B cell (primary cell): ENCODE results near the gene DOCK6. TPM values are rescaled to one million over a fixed set of nuclear protein-coding genes. Genes with fewer than 3 reads are reported as not detected.

Experiments
- ATAC-seq: fragments of 200-7000 bp; cut with Tn5 transposase; one replicate; pipeline ENCODE4 v1.10.0; 2021; ENCODE audit warnings: low read depth, mild to moderate bottlenecking, moderate number of reproducible peaks, moderate library complexity
- CTCF ChIA-PET: fragments of 350-600 bp; sonication (Branson Sonifier 250); formaldehyde crosslinking; loops from one replicate; lab custom pipeline; 2021; ENCODE audit warnings: antibody characterized with exemption, inconsistent platforms; lab: Charles Lee
- POLR2A ChIA-PET: fragments of 350-600 bp; sonication (Branson Sonifier 250); formaldehyde crosslinking; loops from one replicate; lab custom pipeline; 2021; ENCODE audit warnings: antibody characterized with exemption; lab: Charles Lee
- DNase-seq: peaks from one replicate; pipeline ENCODE4 v3.0.0; 2013
- H2AFZ ChIP-seq: 2 replicates; pipeline ENCODE4 v1.6.1; 2012; ENCODE audit warnings: mild to moderate bottlenecking, low read depth, low read length; ENCODE audit not compliant: insufficient read depth, poor library complexity, severe bottlenecking
- H3K27ac ChIP-seq, 2 donors: 1 replicate in 1 of 2; 2 replicates in 1 of 2; pipeline ENCODE4 v1.5.1; 2012 to 2013; ENCODE audit warnings: low read length in 2 of 2, mild to moderate bottlenecking in 2 of 2, moderate library complexity in 1 of 2
- H3K27me3 ChIP-seq, 4 experiments: fragments of 200-600 bp in 1 of 4; sonication (generic) in 1 of 4; replicated peaks in 1 of 4; 1 replicate in 2 of 4; 2 replicates in 2 of 4; pipeline versions ENCODE4 v1.6.1 to v1.7.0; 2013 to 2016; ENCODE audit warnings: low read length in 3 of 4, mild to moderate bottlenecking in 2 of 4, mixed read lengths in 1 of 4, moderate library complexity in 1 of 4; ENCODE audit not compliant: insufficient read depth in 4 of 4, control insufficient read depth in 3 of 4; ENCODE audit errors: control extremely low read depth in 1 of 4
- H3K36me3 ChIP-seq, 2 experiments: replicated peaks in 1 of 2; 1 replicate in 1 of 2; 2 replicates in 1 of 2; pipeline versions ENCODE4 v1.6.1 to v1.7.1; 2013; ENCODE audit warnings: low read length in 1 of 2; ENCODE audit not compliant: insufficient read depth in 2 of 2, control insufficient read depth in 1 of 2; ENCODE audit errors: control extremely low read depth in 1 of 2, extremely low read depth in 1 of 2
- H3K4me1 ChIP-seq, 2 donors: fragments of 200-600 bp in 1 of 2; sonication (generic) in 1 of 2; 1 replicate in 1 of 2; 2 replicates in 1 of 2; pipeline versions ENCODE4 v1.5.1 to v1.6.1; 2013 to 2017; ENCODE audit warnings: low read length in 2 of 2; ENCODE audit not compliant: control insufficient read depth in 2 of 2, insufficient read depth in 2 of 2
- H3K4me2 ChIP-seq: replicated peaks from 2 replicates; pipeline ENCODE3; 2012; ENCODE audit warnings: mild to moderate bottlenecking, low read depth, low read length; ENCODE audit not compliant: poor library complexity, severe bottlenecking
- H3K4me3 ChIP-seq, 5 experiments: fragments of 200-600 bp in 1 of 5; sonication (generic) in 1 of 5; 1 replicate in 3 of 5; 2 replicates in 2 of 5; pipeline versions ENCODE4 v1.5.1 to v1.7.0; 2011 to 2016; ENCODE audit warnings: low read length in 4 of 5, mild to moderate bottlenecking in 4 of 5, low read depth in 2 of 5, control low read depth in 1 of 5, moderate library complexity in 1 of 5; ENCODE audit not compliant: insufficient read depth in 1 of 5; ENCODE audit errors: control extremely low read depth in 1 of 5, extremely low read depth in 1 of 5
- H3K79me2 ChIP-seq: fragments of 200-600 bp; sonication (generic); one replicate; pipeline ENCODE4 v1.6.0; 2016; ENCODE audit warnings: low read length; ENCODE audit not compliant: control insufficient read depth, insufficient read depth
- H3K9ac ChIP-seq: fragments of 200-600 bp; sonication (generic); 2 replicates; pipeline ENCODE4 v1.6.1; 2017; ENCODE audit warnings: mild to moderate bottlenecking, low read length, moderate library complexity
- H3K9me3 ChIP-seq, 3 donors: one replicate each; pipeline versions ENCODE4 v1.6.1 to v1.7.1; 2013; ENCODE audit warnings: low read length in 2 of 3; ENCODE audit not compliant: control insufficient read depth in 2 of 3, insufficient read depth in 1 of 3; ENCODE audit errors: control extremely low read depth in 1 of 3
- H4K20me1 ChIP-seq: 2 replicates; pipeline ENCODE4 v1.6.0; 2012; ENCODE audit warnings: mild to moderate bottlenecking, low read length; ENCODE audit not compliant: insufficient read depth, control insufficient read depth, poor library complexity, severe bottlenecking
- H3K27ac Mint-ChIP-seq: one replicate; pipeline ENCODE4 v1.8.0; 2021; ENCODE audit warnings: mixed read lengths
- H3K27me3 Mint-ChIP-seq: one replicate; pipeline ENCODE4 v1.8.0; 2021; ENCODE audit warnings: mixed read lengths
- H3K4me1 Mint-ChIP-seq: one replicate; pipeline ENCODE4 v1.8.0; 2021; ENCODE audit warnings: mixed read lengths
- H3K4me3 Mint-ChIP-seq: one replicate; pipeline ENCODE4 v1.8.0; 2021; ENCODE audit warnings: mixed read lengths
- H3K9me3 Mint-ChIP-seq: one replicate; pipeline ENCODE4 v1.8.0; 2022; ENCODE audit warnings: mixed read lengths; ENCODE audit not compliant: insufficient read depth
- CTCF ChIP-seq: fragments of 200-600 bp; IDR thresholded peaks from one replicate; pipeline ENCODE4 v1.8.0; 2022; ENCODE audit warnings: antibody characterized with exemption, mild to moderate bottlenecking
- EZH2 ChIP-seq: IDR thresholded peaks from 2 replicates; pipeline ENCODE4 v1.6.1; 2012; ENCODE audit warnings: borderline replicate concordance, low read depth, mild to moderate bottlenecking, moderate library complexity, low read length; ENCODE audit not compliant: insufficient read depth, poor library complexity, severe bottlenecking
- WGBS: methylation state at CpG from one replicate; pipeline ENCODE4 v1.1.5; 2013; ENCODE audit warnings: missing lambda C conversion rate; ENCODE audit not compliant: insufficient coverage; 5-methylcytosine and 5-hydroxymethylcytosine counted together
- intact Hi-C: fragments of 100-400 bp; cut with micrococcal nuclease; formaldehyde crosslinking; loops from one replicate; pipeline ENCODE4 v1.10.0; 2022
- polyA plus RNA-seq: library from polyadenylated mRNA; depleted of rRNA; stranded (reverse); fragments of >200 nt; gene quantifications from 2 replicates; pipeline ENCODE4 v1.2.3, GENCODE V29; 2012
- total RNA-seq, 2 donors: library from RNA; stranded (reverse); fragments of 120-200 nt in 1 of 2; gene quantifications; 1 replicate in 1 of 2; 2 replicates in 1 of 2; pipeline versions ENCODE4 v1.2.3 to v1.2.4, GENCODE V29; 2013 to 2022

DOCK6 gene
- total and polyA plus RNA-seq, 2 donors (not counting 1 experiment from before 2014, with no cell fraction given), result 5.3 to 11.9 TPM

DNA sequence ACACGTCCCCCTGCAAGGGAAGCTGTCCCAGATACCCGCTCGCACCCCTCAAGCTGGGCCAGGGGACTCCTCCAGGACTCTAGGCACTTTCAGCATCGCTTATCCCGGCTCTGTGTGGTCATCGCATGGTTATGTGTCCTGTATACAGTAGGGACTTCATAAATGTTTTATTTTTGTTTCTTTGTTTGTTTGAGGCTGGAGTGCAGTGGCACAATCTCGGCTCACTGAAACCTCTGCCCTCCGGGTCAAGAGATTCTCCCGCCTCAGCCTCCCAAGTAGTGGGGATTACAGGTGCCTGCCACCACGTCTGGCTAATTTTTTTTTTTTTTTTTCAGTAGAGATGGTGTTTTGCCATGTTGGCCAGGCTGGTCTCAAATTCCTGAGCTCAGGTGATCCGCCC is 15.4 kb downstream of the DOCK6 start:
- Histone ChIP-seq H3K36me3 (no peaks in the 10 kb centered on the region), H3K4me3 (no peak overlapping the region), H4K20me1 (no peaks in the 10 kb centered on the region), H3K27me3 (peaks cover 0 to 3% (median 1%) of the 10 kb centered on the region in 4 experiments), H3K27ac (no peak overlapping the region), H3K4me2 (no peak overlapping the region), H3K79me2 (no peaks in the 10 kb centered on the region), H3K9me3 (peaks cover 0 to 12% (median 0%) of the 10 kb centered on the region in 3 donors), H3K4me1 (peaks cover 3 to 4% of the 10 kb centered on the region in 2 donors), H3K9ac (no peak overlapping the region), H2AFZ (no peak overlapping the region)
- CTCF ChIA-PET, result interaction anchor here (0.7 kb wide), 2 partner anchors 98 to 1718 kb away, joined by 3 read pairs; no protein-coding TSS in a partner anchor
- H3K4me3 Mint-ChIP-seq, result no peak overlapping the region
- peaks cover 6% of the 10 kb centered on the region for H3K4me1 Mint-ChIP-seq
- H3K27me3 Mint-ChIP-seq, result no peaks in the 10 kb centered on the region
- POLR2A ChIA-PET, result no interaction called here
- intact Hi-C loops, result no loop called here
- WGBS, result 90% methylated on average over 11 of the region's 11 CpGs
- DNase-seq (no peak), ATAC-seq (no peak)
- H3K9me3 Mint-ChIP-seq, result no peaks in the 10 kb centered on the region
- TF ChIP-seq CTCF, result no peak
- TF ChIP-seq EZH2, result no peak
- H3K27ac Mint-ChIP-seq, result no peak overlapping the region

DNA sequence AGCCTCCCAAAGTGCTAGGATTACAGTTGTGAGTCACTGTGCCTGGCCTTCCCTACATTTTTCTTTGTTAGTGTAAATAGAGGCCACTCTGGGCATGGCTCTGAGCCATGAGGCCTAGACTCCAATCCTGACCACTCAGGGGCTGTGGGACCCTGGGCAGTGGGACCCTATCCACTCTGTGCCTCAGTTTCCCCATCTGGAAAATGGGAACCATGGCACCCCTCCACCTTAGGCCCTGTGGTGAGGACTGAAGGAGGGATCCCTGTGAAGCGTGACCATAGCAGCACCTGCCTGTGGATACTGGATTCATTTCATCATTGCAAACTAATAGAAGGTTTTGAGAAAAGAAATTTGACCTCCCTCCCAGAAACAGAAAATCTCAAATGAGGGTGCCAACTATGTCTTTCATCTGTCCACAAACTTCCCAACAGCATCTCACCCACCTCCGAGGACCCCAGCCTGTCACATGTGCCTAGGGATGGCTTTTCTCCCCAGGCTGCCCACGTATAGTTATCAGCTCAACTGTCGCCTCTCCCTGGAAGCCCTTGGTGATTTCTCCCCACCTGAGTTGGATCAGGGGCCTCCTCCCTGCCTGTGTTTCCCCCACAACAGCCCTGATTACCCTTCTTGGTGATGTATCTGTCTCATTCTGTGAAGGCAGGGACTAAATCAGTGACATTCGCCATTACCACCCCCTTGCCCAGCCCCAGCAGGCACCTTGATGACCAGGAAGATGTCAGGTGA is 17.3 kb downstream of the DOCK6 start:
- peaks cover 0 to 9% (median 0%) of the 10 kb centered on the region in 3 donors for H3K9me3 ChIP-seq
- no peak overlapping the region for H3K4me3 ChIP-seq
- WGBS, result 95% methylated on average over 3 of the region's 5 CpGs
- H3K4me2 ChIP-seq, result no peak overlapping the region
- TF ChIP-seq CTCF (no peak), EZH2 (no peak)
- ATAC-seq (no peak), DNase-seq (no peak)
- peaks cover 3 to 4% of the 10 kb centered on the region in 2 donors for H3K4me1 ChIP-seq
- peaks cover 6% of the 10 kb centered on the region for H3K4me1 Mint-ChIP-seq
- POLR2A ChIA-PET, result no interaction called here
- no peak overlapping the region for H3K27ac Mint-ChIP-seq
- no peak overlapping the region for H3K4me3 Mint-ChIP-seq
- intact Hi-C loops, result no loop called here
- no peak overlapping the region for H2AFZ ChIP-seq
- no peak overlapping the region for H3K27ac ChIP-seq
- no peak overlapping the region for H3K9ac ChIP-seq
- H3K27me3 ChIP-seq, result peaks cover 0 to 3% (median 1%) of the 10 kb centered on the region in 4 experiments
- no peaks in the 10 kb centered on the region for H3K27me3 Mint-ChIP-seq
- H3K36me3 ChIP-seq, result no peaks in the 10 kb centered on the region
- CTCF ChIA-PET, result interaction anchor here (2.8 kb wide), 1 partner anchor 238 kb away, joined by 13 read pairs; no protein-coding TSS in a partner anchor
- no peaks in the 10 kb centered on the region for H3K9me3 Mint-ChIP-seq
- H3K79me2 ChIP-seq, result no peaks in the 10 kb centered on the region
- H4K20me1 ChIP-seq, result no peaks in the 10 kb centered on the region
